22Rv1 (cell line): ENCODE results near the gene ACMSD.

ENCODE experiments used
- H3K27ac ChIP-seq: fragments of 450-650 bp; 2 replicates; pipeline ENCODE4 v1.5.1; 2017
- ZFX ChIP-seq: fragments of 450-650 bp; IDR thresholded peaks from 2 replicates; pipeline ENCODE4 v1.6.1; 2017; ENCODE audit warnings: antibody characterized with exemption, borderline replicate concordance
- TF ChIP-seq, protein P1 (sequence below): fragments of 450-650 bp; IDR thresholded peaks from 2 replicates; pipeline ENCODE4 v1.5.1; 2017; ENCODE audit warnings: mild to moderate bottlenecking

Gene ACMSD

DNA sequence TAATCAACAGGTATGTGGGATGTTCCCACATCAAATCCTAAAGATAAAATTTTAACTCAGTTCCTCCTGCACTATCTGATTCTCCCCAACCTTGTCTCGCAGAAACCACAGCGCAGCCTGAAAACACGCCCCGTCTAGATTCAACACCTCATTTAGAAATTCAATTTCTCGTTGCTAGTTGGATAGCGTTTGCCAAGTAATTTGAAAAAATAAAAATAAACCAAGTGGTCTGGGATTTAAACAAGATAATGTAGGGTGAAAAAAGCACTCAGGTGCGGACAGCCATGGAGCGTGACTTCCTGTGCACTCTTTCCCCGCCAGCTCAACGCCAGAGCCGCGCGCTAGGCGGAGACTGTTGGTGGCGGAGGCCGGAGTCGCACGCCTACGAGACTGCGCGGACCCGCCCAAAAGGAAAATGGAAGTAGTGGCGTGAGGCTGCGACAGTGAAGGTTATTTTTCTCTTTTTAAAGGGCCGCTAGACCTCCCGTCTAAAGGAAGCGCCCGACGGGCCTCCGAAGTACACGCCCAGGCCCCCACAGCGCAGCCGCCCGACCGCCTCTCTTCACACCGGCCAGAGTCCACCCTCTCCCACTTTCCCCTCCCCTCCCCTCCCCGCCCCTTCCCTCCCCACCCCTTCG, 79.6 kb downstream of the ACMSD start:
- H3K27ac ChIP-seq: peak overlapping the region; percentile 92
- no peak for TF ChIP-seq ZFX
- TF ChIP-seq, protein P1, sequence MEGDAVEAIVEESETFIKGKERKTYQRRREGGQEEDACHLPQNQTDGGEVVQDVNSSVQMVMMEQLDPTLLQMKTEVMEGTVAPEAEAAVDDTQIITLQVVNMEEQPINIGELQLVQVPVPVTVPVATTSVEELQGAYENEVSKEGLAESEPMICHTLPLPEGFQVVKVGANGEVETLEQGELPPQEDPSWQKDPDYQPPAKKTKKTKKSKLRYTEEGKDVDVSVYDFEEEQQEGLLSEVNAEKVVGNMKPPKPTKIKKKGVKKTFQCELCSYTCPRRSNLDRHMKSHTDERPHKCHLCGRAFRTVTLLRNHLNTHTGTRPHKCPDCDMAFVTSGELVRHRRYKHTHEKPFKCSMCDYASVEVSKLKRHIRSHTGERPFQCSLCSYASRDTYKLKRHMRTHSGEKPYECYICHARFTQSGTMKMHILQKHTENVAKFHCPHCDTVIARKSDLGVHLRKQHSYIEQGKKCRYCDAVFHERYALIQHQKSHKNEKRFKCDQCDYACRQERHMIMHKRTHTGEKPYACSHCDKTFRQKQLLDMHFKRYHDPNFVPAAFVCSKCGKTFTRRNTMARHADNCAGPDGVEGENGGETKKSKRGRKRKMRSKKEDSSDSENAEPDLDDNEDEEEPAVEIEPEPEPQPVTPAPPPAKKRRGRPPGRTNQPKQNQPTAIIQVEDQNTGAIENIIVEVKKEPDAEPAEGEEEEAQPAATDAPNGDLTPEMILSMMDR: 0 out of 2 replicates have a peak, but pooled peaks have one; percentile 10

DNA sequence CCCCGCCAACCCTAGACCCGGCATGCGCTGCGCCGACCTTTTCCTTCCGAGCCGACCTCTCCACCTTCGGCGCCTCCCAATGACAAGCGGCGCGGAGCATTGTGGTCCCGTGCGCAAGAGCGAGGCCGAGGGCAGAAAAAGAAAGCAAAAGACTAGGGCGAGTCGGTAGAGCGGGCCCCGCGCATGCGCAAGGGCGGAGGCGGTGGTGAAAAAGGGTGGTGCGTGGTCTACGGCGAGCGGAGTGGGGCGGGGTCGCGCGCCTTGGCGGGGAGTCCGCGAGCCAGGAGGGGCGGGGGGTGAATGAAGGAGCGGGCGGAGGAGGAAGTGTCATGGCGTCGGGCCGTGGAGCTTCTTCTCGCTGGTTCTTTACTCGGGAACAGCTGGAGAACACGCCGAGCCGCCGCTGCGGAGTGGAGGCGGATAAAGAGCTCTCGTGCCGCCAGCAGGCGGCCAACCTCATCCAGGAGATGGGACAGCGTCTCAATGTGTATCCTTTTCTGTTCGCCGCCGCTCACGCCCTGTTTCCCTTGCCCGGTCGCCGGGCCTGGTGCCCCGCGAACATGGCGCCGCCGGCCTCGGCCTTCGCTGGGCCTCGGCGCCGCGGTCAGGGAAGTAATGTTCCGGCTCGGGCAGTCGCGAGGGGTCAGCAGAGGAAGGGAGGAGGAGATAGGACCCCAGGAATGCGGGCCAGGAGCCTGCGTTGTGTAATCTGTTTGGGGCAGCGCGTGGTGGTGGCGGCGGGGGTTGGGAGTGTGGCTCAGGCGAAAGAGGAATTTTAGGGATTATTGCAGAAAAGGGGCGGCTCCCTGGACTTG, 80.3 kb downstream of the ACMSD start, which contains the start of gene CCNT2:
CCNT2 (plus strand) TSS at position 297 of the 815 bp plus-strand sequence; CDS start at position 330, 33 bp downstream.
- peak within 1 kb of the TSS; percentile 92 for H3K27ac ChIP-seq
- no peak for TF ChIP-seq ZFX
- TF ChIP-seq, protein P1: no peak

DNA sequence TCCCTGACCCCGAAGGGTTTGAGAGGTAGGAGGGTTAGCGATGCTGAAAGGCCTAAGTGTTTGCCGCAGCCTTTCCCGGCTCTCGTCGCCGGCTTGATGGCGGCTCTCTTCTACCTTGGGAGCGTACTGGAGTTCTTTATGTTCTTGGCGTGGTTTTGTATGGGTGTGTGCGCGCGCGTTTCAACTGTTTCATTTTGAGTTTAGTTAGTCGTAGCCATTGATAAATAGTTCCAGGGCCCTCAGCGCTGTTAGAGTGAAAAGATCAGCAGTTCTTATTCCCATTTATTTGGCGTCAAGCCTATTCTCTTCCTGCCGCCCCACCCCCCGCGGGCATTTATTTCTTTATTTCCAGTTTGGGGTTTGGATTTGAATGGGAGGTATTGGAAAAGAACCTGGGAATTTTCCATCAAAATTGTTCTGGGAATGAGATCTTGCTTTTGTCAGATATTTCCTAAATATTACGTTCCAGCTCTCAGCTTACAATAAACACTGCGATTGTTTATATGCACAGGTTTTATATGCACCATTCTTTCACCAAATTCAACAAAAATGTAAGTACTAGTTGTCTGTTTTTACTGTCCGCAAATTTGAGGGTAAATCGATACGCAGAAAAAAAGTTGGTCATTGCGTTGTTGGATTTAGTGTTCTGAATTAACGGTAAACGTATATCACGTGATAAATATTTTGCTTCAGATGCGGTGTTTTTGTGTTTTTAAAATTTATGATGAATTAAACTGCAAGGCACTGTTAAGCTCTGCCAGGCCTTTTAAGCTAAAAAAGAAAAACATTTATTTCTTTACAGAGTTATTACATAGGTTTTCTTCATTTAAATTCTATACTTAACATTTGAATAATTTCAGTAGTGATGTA, 81.2 kb downstream of the ACMSD start:
- no peak for TF ChIP-seq ZFX
- TF ChIP-seq, protein P1: no peak
- H3K27ac ChIP-seq: peak overlapping the region; percentile 92

DNA sequence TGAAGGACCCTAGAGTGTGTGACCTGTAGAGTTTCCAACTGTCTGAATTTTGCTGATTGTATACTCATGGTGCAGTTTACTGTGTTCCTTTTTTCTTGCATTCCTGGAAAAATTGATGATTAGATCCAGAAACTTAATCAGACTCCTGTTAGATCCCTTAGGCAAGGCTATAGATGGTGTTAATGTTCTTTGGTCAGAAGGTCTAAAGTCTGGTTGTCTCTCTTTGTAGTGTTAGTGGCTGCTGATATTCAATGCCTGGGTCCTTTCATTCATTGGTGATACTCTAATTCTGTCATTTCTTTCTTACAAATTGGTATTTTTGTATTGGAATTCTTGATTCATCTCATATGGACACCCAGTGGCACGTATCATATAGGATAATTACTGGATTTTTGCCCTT, 86.5 kb downstream of the ACMSD start:
- no peak for TF ChIP-seq ZFX
- TF ChIP-seq, protein P1: no peak
- no peak overlapping the region for H3K27ac ChIP-seq

DNA sequence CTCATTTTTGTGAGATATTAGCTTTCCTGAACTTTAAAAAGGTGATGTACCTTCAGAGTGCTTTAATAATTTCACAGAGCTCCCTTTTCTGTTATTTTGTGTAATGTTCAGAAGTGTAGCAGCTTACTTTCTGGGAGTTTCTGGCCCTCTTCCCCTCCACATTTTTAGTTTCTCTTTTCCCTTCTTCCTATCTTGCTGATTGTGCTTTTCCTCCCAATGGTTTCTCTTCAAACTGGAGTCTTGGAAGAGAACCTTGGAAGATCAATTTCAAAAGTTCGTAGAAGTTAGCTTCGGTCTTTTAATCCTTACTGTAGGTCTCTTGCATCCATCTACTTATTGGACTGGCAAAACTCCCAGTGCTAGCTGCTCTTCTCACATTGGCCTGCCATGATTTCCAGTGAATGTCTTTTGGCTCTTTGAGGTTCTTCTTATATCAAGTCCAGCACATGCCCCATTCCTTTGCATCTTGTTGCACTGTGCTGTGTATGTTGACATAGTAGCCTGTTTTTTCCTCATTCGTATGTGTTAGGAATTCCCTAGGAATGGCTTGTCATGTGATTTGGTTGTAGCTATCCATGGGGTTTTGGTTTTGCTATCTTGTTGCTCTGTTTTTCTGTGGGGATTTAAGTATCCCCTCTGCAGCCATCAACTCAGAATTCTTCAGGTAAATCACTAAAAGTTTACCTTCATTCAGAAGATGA, 88.0 kb downstream of the ACMSD start:
- no peak for TF ChIP-seq ZFX
- TF ChIP-seq, protein P1: no peak
- no peak overlapping the region for H3K27ac ChIP-seq

DNA sequence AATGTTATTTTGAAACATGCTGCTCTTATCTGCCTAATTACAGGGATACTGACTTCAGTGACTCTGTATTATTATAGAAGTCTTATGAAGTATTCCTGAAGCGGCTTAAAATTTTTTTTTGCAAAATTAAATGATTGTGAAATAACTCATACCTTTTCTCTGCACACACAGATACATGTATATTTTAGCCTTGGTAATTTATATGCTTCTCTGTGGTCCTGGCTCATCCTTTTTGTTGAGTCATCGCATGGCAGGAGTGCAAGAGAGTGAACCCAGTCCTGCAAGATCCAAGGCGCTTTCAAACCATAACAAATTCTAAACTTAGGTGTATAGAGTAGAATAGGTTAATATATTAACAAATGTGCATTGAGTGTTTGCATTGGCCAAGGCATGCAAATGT, 88.8 kb downstream of the ACMSD start:
- H3K27ac ChIP-seq: no peak overlapping the region
- no peak for TF ChIP-seq ZFX
- TF ChIP-seq, protein P1: no peak
